ENCODE measurements around the gene TMC5.

- no peak for TF ChIP-seq CTCF (IDR thresholded peaks at IDR 0.05; ENCODE audit: insufficient read depth, low read length, poor library complexity, severe bottlenecking)
- TF ChIP-seq EZH2phosphoT487 (conservative IDR thresholded peaks at IDR 0.05; ENCODE audit: low read length) = no peak
These were observed 89.3 kb downstream of the TMC5 start for GRCh38 chr16:19506965-19507364.

Measured in SU-DHL-6 (cell line).